GM21576 (cell line): ENCODE results near the gene CNIH4.
"Not testable (repeated sequence)": the region's sequence is repeated elsewhere in the genome, so short reads cannot be mapped to it uniquely, and the experiment has no call there.

Experiments
- ATAC-seq: cut with Tn5 transposase; IDR thresholded peaks from one replicate; pipeline ENCODE4 v1.9.1; 2021; ENCODE audit warnings: mild to moderate bottlenecking, moderate library complexity; ENCODE audit not compliant: unreplicated experiment

The CNIH4 gene

DNA sequence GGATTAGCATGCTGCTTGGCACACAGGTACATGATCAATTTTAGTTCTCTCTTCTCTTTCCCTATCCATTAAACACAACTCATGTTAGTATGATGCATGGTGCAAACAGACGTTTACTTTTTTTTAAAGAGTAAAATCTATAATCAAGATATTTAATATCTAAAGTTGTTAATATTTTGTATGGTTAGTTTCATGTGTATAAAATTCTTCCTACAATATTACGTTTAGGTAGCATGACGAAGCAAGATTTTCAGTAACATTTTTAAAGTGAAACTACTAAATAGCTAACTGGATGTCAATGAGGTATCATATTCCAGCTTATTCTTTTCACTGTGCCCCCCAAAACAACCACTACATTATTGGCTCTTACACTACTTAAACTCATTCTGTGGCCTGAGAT is 36.6 kb downstream of the CNIH4 start:
- ATAC-seq, result no peak

DNA sequence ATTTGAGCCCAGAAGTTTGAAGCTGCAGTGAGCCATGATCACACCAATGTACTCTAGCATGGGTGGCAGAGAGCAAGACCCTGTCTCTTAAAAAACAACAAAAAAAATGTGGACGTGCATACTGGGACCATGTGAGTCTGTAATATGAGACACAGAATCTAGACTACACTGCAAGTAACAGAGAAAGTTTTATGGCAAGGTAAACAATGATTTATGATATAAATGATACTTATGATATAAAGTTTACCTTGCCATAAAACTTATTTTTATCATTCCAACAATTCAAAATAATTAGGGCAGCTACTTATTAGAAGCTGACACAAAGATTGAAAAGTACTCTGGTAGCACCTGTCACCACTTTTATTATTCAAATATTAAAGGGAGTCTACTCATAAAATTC is 43.2 kb downstream of the CNIH4 start:
- no peak for ATAC-seq

DNA sequence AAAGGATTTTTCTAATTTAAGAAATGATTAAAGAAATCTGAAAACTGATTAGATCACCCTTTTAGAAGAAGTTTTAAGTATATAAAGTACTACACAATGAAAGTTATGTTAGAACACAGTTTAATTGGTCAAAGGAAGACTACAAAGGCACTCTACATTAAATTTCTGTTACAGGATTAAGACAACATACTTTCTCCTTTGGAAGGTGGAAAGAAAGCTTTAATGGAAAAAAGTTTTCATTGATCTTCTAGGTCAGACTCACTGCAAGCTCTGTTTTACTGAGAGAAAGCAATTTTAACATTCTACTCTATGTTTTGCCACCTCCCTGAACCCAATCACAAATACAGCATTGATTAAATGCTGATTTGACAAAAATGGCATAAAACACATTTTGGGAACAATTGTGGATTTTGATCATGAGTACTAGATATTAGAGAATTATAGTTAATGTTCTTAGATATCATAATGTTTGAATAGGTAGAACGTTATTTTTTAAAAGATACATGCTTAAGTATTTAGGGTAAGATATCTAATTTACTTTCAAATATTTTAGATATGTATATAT is 45.9 kb downstream of the CNIH4 start:
- no peak for ATAC-seq

DNA sequence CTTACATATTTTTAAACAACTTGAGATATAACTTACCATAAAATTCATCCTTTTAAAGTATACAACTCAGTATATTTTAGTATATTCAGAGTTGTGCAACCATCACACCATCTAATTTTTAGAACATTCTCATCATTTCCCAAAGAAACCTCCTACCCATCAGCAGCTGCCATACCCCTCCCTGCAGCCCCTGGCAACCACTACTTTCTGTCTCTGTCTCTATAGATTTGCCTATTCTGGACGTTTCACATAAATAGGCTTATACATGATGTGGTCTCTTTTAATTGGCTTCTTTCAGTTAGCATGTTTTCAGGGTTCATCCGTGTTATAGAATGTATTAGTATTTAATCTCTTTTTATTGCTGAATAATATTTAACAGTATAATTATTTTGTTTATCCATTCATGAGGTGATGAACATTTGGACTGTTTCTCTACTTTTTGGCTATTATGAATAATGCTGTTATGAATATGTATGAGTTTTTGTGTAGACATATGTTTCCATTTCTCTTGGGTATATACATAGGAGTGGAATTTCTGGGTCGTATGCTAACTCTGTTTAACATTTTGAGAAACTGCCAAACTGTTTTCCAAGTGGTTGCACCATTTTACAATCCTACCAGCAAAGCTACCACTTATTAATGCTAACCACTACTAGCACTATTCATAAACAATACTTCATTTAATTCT is 48.4 kb downstream of the CNIH4 start:
- no peak for ATAC-seq

DNA sequence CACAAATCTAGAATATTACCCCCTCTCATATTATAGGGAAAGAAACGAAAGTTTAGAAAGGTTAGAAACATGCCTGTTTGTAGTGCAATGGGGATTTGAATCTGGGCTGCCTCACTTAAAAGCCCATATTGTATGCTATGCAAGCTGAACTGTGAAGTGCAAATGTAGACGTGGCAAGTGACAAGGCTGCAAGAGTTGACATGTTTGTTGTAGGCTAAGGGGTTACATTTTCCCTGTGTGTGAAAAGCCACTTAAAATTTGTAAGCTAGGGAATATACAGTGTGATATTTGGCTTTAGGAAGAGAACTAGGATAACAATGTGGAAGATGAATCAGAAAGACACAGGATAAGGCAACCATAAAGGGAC is 48.9 kb downstream of the CNIH4 start:
- ATAC-seq, result no peak

DNA sequence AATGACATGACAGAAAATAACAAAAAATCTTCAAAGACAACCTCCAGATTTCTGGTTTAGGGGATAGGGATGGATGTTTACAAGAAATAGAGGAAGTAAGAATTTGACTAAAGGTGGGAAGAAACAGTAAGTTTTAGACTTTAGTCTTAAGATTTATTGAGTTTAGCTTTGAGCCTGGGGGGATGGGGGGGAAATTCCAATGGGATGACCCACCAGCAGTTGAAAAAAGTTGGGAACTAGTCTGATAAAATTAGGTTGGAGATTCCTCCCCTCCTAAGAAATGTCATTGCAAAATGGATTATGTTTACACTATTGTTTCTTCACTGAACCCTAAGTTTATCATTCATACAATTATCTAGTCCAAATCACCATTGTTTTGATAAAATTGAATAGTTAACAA is 49.5 kb downstream of the CNIH4 start:
- no peak for ATAC-seq

DNA sequence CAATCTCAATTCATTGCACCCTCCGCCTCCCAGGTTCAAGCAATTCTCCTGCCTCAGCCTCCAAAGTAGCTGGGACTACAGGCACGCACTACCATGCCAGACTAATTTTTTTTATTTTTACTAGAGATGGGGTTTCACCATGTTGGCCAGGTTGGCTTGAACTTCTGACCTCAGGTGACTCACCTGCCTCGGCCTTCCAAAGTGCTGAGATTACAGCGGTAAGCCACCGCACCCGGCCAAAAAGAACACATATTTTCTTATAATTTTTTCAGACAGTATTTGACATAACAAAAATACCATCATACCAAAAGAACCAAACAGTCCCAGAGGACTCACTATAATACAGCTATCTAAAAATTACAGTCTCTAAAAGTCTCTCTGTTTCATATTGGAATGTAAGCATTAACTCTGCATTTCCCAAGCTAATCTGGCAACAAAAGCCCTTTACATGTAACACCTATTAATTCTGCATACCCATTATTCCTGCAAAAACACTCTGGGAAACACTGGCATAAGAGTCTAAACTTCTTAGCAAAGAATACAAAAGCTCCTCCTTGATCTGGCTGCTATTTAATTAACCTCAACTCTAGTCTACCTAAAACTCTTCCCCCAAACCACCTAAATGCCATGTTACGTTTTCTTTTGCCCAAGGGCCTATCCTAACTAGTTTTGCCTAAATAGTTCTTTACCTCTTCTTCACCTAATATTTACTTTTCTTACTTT is 51.1 kb downstream of the CNIH4 start:
- no peak for ATAC-seq

DNA sequence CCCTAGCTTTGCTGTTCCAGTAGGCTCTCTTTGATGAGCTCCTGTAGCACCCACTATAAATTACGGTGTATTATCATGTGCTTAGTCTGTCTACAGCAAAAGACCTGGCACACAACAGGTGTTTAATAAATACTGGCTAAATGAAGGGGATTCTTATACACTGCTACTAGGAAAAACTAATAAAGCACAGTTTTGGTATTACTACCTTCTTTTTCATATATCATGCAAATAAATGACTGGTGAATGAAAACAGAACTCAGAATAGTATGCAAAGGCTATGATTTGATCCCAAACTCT is 51.6 kb downstream of the CNIH4 start:
- ATAC-seq, result no peak

DNA sequence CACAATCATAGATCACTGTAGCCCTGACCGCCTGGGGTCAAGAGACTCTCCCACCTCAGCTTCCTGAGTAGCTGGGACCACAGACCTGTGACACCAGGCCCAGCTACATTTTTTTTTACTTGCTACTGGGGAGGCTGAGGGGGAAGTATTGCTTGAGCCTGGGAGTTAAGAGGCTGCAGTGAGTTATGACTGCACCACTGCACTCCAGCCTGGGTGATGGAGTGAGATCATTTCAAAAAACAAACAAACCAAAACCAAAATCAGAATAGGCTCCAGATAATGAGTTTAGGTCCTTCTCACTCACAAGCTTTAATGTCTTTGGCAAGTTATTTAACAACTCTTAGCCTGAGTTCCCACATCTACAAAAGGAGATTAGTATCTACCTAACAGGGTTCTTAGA is 55.1 kb downstream of the CNIH4 start:
- ATAC-seq, result no peak

DNA sequence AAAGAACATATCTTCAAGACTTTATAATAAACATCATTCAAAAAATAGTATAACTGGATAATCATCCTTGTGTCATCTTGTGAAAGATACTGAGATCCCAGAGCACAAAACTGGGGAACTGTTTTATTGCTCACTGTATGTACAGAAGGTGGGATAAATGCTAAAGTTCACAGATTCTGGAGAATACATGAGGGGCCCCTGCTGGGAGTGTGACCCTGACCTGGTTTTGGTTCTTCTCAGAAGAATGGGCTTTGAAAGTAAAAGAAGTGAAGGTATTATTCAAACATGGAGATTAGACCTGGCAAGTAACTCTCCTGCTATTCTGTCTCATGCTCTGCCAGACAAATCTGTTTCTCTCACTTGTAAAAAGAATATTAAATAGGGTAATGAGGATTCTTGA is 63.4 kb downstream of the CNIH4 start:
- no peak for ATAC-seq

DNA sequence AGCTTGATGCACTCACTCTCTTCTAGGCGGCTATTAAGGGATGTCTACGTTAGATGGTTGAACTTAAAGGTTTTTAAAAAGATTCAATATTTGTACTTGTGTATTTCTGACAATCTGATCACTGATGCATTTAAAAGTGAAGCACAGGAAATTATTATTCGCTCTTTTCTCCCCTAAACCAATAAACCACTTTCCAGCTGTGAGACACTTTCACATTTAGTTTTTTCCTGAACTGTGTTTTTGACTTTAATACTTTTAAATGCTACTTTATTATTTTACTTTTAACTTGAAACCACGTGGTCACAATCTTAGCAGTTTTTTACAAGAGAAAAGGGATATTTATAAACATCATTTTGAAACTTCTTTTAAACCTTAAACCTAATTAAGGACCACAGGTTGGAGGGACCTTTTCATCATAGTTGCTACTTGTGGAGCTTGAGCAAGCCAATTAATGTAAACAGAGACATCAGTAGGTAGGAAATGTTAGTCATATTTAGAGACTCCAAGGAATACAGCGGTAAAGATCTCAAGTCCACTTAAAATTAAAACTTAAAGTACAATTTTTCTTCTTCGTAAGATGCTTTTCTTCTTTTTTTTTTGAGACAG is 68.7 kb downstream of the CNIH4 start:
- no peak for ATAC-seq

DNA sequence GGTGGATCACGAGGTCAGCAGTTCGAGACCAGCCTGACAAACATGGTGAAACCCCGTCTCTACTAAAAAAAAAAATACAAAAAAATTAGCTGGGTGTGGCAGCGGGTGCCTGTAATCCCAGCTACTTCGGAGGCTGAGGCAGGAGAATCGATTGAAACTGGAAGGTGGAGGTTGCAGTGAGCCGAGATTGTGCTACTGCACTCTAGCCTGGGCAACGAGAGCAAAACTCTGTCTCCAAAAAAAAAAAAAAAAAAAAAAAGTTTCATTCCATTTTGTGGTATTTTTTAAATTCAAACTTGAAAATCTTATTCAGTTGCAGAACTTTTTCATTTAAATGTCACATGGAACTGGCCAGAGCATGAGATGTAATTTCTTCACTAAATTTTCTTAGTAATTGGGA is 70.2 kb downstream of the CNIH4 start:
- not testable (repeated sequence) for ATAC-seq

DNA sequence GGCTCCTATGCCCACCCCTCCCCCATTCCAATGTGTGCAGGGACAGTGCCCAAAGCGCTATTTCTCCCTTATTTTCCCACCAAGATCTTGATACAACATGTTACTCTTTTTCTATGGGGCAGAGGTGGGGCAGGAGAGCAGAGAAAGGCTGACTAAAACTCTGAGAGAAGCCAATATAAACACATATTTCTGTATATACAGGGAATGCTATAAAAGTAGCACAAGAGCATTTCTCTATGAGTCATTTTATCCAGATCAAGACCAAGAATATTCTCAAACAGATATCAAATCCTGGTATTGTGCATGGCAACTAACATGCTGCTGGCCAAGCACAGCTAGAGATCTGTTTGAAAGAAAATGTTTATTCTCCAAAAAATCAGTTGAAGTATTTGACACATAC is 70.7 kb downstream of the CNIH4 start:
- ATAC-seq, result no peak

DNA sequence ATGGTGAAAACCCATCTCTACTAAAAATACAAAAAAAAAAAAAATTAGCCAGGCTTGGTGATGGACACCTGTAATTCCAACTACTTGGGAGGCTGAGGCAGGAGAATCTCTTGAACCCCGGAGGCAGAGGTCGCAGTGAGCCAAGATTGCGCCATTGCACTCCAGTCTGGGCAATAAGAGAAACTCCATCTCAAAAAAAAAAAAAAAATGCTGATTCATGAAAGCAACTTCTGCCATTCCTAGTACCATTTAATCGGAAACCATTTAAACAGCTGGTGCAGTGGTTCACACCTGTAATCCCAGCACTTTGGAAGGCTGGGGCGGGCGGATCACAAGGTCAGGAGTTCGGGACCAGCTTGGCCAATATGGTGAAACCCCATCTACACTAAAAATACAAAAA is 72.0 kb downstream of the CNIH4 start:
- not testable (repeated sequence) for ATAC-seq
